Daoy (cell line): ENCODE results near the gene ADAM23. TPM values are rescaled to one million over a fixed set of nuclear protein-coding genes. Genes with fewer than 3 reads are reported as not detected.

ENCODE experiments used
- DNase-seq: peaks from one replicate; pipeline ENCODE4 v3.0.0-alpha.2; 2015; ENCODE audit warnings: low read depth
- total RNA-seq: library from RNA; depleted of rRNA; stranded (reverse); fragments of >200 nt; shearing (Covaris generic); gene quantifications from 2 replicates; pipeline ENCODE4 v1.2.3, GENCODE V29; 2014

Gene ADAM23
- total RNA-seq, 1 experiment from 2014 or later, result 2.5 TPM

DNA sequence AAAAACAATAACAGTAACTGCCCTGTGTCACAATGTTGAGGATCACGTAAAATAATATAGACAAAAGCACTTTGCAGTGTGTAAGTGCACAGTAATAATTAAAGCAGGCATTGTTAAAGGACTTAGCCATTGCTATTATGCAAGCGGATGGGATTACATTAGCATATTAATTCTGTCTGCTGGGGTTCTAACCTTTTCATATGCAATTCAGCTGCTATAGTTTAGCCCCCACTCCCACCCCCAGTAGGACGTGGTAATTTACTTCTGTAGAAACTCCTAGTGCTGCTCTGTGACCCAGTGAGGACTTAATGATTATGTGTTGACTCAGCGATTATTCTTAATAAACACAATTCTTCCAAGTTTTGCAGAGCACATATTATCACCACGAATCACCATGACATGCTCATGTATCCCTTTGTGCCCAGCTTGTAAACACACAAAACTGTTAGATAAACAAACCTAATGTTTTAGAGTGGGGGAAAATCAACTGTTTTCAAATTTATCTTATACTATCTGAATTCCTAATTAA, 5.1 kb upstream of the ADAM23 start:
- no peak for DNase-seq

DNA sequence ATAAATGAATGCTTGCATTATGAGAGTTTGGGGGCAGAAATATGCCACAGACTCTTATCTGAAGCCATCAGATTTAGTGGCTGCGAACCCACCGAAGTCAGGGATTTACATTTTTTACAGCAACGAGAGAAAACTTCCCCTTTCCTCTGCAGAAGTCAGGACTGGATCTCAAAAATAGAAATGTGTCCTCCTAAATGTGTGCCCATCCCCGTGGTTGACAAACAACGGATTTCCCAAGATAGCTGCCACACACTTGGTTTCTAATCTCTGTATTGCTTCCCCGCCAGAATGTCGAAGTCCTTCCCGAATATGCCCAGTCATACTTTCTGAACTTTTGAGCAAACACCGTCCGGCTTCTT, 879 bp upstream of the ADAM23 start:
- DNase-seq, result no peak

DNA sequence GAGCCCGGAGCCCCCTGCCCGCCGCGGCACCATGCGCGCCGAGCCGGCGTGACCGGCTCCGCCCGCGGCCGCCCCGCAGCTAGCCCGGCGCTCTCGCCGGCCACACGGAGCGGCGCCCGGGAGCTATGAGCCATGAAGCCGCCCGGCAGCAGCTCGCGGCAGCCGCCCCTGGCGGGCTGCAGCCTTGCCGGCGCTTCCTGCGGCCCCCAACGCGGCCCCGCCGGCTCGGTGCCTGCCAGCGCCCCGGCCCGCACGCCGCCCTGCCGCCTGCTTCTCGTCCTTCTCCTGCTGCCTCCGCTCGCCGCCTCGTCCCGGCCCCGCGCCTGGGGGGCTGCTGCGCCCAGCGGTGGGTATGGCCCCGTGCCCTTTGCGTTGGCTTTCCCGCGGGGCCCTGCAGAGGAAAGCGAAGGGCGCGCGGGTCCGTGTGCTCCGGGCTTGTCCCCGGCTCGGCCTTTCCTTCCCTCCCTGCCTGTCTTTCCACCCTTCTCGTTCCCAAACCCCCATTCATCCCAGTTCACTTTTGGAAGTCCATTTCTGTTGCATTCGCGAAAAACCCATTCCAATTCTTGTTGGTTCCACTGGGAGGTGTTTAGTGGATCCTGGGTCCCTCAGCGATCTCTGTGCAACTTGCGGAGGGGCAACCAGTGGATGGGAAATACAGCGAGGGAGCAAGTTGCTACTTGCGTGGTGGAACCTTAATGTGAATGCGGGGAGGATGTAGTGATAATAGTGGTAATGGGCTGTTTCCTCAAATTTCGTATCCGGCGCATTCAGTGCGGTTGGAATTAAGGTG, 599 bp downstream of the ADAM23 start:
- DNase-seq, result peak; percentile 57

DNA sequence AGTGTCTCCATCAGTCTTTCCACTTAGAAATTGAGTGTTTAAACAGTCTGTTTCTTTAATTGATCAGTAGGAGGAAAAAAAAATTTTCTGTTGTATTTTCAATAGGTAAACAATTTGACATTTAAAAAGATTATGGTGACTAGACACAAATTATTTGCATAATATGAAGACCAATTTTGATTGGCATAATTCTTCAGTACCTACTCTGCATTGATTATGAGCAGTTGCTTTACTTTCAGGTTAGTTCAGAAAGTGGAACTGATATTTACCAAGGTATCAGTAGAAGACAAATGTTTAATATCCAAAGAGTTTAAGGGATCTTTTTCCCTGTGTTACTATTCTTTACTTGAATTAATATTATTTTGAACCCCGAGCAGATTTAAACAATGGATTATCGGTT, 2.6 kb downstream of the ADAM23 start:
- DNase-seq, result no peak

DNA sequence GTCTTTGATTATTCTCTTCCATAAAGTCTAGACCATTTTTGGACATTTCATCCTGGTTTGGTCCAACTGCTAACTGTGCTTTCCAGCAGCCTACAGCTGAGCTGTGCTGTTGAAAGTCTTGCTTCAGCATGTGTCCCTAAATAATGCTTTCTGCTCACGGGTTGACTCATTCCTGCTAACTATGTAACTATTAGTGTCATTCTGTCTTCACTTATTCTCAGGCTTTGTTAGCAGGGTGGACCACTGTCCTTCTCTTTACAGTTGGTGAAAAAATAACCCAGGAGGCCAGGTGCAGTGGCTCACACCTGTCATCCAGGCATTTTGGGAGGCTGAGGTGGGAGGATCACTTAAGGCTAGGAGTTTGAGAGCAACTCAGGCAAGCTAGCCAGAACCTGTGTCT, 8.9 kb downstream of the ADAM23 start:
- DNase-seq, result no peak

- DNase-seq, result peak; percentile 17
Measured at GRCh38 chr2:206452750-206453149, 9.4 kb downstream of the ADAM23 start.

GRCh38 chr2:206456078-206456754, 12.9 kb downstream of the ADAM23 start:
- peak; percentile 8 for DNase-seq

DNA sequence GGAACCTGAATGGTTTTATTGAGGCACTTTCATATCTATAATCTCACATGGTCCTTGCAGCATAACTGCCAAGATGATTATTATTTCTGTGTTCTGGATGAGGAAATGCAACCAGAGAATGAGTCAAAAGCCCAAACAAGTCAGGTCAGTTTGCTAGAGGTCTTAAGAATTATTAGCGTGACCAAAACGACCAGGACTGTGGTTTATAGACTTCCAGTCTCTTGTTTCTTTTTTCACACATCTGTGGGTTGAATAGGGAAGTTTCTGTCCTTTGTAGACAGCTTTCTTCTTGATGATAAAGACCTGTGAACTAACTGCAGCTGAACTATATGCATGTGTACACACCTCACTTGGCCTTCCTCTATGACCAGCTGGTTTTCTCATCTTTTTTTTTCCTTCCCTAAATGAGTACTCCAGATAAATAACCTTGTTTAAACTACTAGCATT, 13.9 kb downstream of the ADAM23 start:
- DNase-seq, result no peak

DNA sequence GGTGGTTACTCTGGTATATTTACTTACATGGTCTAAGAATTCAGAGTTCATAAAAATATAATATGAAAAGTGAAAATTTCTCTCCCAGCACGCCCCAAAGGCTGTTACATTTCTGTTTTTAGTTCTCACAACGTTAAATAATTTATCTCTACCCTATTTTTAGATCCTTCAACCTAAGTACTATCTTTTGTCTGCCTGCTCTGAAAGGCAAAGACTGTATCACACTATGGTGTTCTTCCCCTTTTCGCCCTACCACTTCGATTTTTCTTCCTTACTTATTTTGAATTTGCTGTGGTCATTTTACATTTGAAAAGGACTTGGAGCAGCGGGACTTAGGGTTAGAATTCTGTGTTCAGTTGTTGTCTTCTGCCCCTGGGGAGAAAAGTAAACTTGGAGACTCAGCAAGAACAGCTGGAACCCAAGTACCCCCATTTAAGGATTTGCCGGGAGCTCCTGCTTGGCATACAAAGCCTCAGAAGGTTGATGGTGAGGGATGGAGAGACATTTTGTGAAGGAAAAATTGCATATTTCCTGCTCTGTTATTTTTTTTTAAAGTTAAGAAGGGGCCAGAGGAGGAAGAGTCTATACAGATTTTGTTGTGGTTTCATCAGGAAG, 19.0 kb downstream of the ADAM23 start:
- DNase-seq, result no peak

DNA sequence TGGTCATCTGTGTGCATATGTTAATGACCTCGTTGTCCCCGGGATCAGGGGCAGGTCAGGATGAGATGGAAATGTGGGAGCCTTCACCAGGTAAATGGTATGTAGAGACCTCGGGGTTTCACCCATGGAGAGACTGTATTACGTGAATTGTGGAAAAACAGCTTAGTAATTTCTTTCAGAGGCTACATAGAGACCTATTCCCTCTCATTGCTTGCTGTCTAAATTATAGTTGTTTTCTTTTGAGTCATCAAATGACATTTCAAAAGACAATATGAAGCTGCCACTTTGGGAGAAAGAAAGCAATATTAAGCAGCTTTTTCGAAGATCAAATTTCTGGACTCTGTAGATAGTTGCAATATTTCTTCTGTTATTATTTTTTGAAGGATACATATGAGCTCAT, 20.4 kb downstream of the ADAM23 start:
- DNase-seq, result no peak

DNA sequence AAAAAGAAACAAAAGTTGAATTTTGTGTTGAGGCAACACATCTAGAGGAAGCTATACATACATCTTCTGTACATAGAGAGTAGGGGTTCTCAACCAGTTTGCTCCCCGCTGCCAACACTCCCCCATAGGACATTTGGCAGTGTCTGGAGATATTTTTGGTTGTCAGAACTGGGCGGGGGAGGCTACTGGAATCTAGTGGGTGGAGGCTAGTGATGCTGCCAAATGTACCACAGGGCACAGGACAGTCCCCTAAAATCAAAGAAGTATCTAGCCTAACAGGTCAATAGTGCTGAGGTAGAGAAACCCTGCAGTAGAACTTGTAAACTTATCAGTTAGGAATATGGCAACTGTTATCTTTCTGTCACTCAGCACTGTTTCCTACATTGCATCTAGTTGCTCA, 21.3 kb downstream of the ADAM23 start:
- DNase-seq, result no peak

DNA sequence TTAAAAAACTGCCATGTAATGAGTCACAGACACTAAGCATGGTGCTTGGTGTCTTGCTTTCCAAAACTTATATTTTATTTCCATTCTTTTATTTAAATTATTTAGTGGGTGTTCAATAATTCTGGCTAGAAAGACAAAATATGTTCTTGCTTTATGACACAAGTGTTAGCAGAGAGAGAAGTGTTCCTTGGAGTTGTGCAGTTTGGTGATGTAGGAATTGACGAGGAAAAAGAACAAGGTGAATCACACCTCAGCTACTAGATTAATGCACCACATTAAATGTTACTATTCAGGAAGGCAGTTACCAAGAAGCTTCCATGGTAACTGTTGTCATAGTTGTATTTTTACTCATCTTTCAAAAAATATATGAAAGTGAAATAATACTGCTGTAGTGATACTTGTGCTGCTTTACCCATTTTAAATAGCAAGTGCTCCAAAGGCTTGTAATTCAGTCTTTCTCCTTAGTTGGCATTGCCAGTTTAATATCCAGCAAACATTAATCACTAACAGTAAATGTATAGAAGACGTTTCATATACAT, 28.3 kb downstream of the ADAM23 start:
- DNase-seq, result no peak

GRCh38 chr2:206472094-206472493, 28.8 kb downstream of the ADAM23 start:
- no peak for DNase-seq

DNA sequence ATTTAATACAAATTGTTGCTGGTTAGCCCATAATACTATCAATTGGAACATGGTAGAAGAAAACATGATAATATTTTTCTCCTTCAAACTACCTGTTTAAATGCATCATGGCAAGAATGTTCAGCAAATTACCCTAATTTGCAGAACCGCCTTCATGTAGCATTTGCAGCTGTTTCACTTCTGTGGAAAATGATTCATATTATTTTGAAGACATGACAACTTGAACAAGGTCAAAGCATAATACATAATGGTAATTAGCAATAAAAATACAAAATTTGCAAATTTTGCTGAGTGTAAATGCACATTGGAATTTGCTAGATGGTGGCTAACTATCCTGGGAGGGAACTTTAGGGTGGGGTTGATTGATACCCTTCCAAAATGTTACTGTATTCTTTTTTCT, 30.8 kb downstream of the ADAM23 start:
- DNase-seq, result no peak

DNA sequence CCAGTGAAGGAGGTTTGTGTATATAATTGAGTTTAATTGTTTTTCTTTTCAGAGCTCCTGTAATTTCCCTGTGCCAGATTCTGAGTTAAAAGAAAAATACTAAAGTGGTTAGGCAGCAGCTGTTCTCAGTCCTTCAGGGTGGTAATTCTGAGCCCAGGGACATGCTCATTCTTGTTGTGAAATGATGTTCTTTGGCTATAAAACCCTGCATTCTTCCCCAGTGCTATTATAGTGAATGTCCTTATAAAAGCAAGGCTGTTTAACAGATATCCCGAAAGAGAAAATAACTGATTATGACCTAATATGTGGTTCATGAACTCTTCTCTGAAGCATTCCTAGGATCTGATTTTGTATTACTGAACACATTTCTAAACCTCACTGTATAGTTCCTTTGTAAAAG, 34.0 kb downstream of the ADAM23 start:
- DNase-seq, result no peak

DNA sequence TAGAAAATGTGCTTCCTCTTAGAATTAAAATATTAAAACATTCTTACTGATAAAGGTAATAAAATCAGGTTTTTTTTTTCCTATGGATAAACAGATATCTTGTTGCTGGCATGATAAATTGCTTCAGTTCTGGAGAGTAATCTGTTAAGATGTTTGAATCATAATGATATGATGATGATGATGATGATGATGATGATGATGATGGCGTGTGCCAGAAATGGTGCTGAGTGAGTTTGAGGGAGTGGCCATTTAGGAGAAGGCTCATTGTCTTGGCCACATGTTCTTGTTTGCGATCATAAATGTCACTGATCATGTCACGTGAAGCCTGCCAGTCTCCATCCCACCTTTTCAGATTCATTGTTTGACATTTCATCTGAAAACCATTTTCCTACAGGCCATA, 35.0 kb downstream of the ADAM23 start:
- DNase-seq, result no peak

GRCh38 chr2:206480161-206480560, 36.8 kb downstream of the ADAM23 start:
- DNase-seq, result peak; percentile 25

GRCh38 chr2:206480620-206481019, 37.3 kb downstream of the ADAM23 start:
- DNase-seq, result no peak

DNA sequence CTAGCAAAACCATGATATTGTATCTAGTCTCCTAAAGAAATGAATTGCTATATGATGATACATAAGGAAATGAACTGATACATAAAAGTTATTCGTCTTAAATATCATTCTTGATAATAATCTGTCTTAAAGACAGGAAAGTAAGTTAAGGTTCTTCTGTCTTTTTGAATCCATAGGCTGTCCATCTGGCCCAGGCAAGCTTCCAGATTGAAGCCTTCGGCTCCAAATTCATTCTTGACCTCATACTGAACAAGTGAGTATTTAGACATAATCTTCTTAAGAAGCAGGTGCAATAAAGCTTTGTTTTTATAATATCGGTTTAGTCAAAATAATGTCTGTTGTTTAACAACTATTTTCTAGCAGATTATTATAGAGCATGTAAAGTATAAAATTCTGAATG, 37.7 kb downstream of the ADAM23 start:
- DNase-seq, result no peak

- no peak for DNase-seq
Measured at GRCh38 chr2:206482123-206482522, 38.8 kb downstream of the ADAM23 start.

DNA sequence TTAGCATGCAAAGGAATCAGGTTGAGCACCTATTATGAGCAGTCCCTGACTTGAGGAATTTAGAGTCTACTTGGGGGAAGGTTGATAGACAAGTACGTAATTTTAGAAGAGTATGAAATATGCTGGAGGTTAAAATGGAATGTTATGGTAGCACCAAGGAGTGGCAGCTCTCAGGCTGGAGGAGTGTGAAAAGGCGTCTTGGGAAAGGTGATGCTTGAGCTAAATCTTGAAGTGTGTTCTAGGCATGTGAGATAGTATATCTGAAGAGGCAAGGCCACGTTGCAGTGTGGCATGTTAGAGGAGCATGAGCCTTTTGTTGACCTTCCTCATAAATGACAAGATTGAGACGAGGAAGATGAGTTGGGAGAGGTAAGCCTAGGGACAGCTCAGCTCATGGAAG, 39.3 kb downstream of the ADAM23 start:
- no peak for DNase-seq

- DNase-seq, result no peak
Measured at GRCh38 chr2:206488053-206488452, 44.7 kb downstream of the ADAM23 start.

- DNase-seq, result no peak
Measured at GRCh38 chr2:206488623-206489022, 45.3 kb downstream of the ADAM23 start.
